HG03432 (cell line): ENCODE results near the gene CACNA2D2.

Experiments
- ATAC-seq: cut with Tn5 transposase; IDR thresholded peaks from one replicate; pipeline ENCODE4 v1.9.1; 2021; ENCODE audit warnings: mild to moderate bottlenecking, moderate library complexity; ENCODE audit not compliant: unreplicated experiment

Gene CACNA2D2

DNA sequence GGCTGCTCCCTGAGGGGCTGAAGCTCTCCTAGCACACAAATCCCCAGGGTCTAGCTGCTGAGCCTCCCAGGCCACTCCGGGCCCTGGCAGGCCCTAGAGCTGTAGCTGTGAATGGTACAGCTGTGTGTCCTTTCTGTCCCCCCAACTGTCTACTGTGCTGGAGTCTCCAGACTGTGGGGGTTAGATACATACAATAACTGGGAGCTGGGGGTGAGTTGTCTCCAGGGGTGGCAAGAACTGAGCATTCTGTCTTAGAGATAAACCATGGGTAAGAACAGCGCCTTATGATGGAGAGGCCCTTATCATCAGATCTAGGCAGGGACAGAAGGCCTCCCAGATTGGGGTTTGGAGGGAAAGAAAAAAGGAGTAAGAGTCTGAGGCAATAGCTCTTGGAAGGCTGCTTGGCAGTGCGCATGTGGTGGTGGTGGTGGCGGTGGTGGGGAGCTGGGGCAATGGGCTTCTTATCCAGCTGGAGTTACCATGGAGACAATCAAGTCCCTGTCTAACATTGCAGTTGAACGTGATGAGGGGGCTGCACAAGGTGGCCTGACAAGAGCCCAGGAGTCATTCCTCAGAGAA lies 149.2 kb downstream of the CACNA2D2 start:
- ATAC-seq: no peak

DNA sequence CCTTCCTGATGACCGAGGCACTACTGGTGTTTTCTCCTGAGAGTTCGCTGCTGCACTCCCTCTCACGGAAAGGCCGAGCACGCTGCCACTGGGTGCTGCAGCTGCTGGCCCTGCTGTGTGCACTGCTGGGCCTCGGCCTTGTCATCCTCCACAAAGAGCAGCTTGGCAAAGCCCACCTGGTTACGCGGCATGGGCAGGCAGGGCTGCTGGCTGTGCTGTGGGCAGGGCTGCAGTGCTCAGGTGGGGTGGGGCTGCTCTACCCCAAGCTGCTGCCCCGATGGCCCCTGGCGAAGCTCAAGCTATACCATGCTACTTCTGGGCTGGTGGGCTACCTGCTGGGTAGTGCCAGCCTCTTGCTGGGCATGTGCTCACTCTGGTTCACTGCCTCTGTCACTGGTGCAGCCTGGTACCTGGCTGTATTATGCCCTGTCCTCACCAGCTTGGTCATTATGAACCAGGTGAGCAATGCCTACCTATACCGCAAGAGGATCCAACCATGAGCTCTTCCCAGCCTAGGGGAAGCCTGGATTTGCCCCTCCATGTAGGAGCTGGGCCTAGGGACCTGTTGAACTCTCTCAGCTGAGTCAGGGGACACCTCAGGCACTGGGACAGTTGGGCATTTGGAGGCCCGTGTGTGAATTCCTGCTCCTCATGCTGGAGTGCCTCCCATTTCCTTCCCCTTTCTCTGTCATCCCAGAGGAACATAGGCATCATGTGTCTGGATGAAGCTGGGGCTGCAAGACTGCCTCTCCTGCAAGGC lies 150.0 kb downstream of the CACNA2D2 start:
- ATAC-seq: no peak

DNA sequence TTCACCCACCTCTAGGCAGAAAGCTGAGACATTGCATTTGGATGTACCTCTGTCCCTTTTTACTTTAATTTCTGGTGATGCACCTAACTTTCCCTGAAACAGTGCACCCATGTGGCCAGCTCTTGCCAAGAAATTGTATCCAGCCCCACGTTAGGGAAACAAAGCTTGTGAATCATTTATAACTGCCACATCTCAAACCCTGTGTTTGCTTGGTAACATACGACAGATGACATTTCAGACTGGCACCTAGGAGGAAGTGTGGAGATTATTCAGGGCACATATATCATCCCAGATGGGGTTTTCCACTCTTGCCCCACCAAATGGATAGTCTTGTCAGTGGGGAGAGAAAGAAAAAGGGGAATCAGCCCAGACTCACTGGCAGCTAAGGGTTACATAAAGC lies 150.7 kb downstream of the CACNA2D2 start:
- no peak for ATAC-seq

DNA sequence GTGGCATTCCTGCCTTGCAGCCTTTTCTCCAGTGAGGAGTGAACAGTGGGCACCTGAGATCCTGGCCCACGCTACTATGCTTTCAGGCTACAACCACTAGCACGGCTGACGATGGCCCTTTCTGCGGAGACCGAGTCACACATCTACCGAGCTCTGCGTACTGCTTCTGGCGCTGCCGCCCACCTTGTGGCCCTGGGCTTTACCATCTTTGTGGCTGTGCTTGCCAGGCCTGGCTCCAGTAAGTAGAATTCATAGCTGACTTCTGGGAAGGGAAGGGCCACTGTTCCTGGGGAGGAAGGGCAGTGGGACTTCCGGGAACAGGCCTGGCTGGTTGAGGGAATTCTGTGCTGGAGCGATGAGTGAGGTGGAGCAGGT lies 152.1 kb downstream of the CACNA2D2 start:
- peak; percentile 1 for ATAC-seq

DNA sequence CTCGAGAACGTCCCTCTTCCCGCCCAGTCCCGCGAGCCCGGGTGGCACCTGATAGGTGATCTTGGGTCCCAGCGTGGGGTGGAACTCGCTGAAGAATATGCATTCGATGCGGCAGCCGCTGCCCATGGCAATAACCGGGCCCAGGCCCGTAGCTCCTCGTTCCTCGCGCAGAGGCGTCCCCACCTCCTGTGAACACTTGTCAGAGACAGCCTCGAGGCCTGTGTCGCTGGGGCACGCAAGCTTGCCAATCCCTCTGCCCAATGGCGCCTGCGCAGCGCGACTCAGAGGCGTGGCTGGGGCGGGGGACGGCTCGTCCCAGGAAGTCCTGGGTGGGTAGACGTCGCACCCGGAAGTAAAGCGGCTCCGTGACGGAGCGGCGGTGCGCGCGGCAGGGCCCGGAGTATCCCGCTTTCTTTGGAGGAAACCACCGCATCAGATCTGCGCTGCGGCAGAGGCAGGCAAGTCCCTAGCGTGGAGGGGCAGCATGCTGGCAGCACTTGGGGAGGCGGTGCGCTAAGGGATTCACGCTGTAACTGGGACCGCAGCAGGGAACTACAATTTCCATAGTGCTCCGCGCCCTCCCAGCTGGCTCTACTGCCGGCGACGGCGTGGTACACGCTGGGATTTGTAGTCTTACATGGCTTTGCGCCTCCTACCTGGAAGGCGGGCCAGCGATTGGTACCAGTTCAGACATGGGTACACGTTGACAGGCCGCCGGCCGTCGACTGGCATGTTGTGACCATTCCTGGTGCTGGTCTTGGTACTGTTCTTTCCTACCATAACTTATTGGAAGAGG lies 152.7 kb downstream of the CACNA2D2 start, which contains the start of the genes CYB561D2 and NPRL2:
TSS of gene CYB561D2 (plus strand) at position 336 of the 796 bp plus-strand sequence. CDS start 572 bp downstream, outside the sequence.
TSS of gene NPRL2 (minus strand) at position 249 of the 796 bp plus-strand sequence. CDS start at position 126, 123 bp downstream.
- ATAC-seq: peak; percentile 84

DNA sequence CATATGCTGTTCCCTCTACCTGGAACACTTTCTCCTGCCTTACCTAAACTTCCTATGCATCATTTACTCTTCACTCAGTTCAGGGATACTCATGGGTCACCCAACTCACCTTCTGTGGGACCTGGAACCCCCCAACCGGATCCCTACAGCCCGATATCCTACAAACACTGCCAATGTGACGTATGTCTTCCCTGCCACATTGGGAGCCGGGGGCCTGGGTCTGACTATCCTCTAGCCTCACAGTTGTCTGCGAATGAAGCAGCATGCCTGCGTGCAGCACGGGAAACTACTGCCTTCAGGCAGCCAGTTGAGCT lies 153.3 kb downstream of the CACNA2D2 start:
- no peak for ATAC-seq

DNA sequence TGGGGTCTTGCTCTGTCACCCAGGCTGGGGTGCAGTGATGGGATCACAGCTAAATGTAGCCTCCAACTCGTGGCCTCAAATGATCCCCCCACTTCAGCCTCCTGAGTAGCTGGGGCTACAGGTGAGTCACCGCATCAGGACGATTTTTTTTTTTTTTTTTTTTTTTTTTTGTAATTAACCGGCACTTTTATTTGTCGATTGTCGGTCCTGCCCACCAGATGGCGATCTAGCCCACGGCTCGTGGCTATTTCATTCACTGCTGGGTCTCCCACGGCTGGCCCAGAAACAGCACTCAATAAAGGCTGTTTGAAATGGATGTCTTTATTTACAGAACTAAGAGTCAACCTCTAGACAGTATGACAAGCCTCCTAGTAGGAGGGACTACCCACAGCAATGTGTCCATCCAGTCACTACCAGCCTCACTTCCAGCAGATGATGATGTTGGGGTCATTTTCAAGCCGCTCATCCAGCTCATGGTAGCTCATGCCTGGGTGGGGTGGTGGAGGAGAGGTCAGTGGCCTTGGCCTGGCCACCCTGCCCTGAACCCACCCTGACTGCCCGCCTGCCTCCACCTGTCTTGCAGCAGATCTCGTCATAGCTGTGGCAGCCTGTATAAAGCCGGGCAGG lies 156.1 kb downstream of the CACNA2D2 start:
- ATAC-seq: no peak

DNA sequence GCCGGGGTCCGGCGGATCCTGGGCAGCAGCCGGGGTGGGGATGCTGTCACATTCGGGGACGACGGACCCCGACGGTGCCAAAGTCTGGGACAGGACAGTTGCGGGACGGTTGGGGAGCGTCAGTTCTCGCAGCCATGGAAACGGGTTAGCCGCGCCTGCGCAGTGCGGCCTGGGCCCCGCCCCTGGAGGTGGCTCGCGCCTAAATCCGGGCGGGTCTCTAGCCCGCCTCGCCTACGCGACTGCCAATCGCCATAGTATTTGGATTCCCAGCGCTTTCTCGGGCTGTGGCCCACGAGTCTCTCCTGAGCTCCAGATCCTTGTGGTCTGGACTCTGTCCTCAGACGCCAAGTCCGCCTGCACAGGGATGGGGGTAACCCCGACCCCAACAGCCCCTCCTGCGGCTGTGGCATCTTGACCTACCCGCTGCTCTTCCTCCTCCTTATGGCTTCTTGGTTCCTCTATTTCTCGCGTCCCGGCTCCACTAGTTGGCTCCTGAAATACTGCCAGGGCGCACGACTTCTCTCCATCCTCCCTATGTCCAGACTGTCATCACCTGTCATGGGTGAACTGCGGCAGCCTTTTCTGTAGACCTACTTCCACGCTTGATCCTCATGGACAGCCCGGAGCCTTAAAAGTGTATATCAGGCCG lies 157.7 kb downstream of the CACNA2D2 start, which contains the start of gene ZMYND10:
TSS of gene ZMYND10 (minus strand) at position 147 of the 649 bp plus-strand sequence. CDS start 153 bp downstream, outside the sequence.
- ATAC-seq: no peak

DNA sequence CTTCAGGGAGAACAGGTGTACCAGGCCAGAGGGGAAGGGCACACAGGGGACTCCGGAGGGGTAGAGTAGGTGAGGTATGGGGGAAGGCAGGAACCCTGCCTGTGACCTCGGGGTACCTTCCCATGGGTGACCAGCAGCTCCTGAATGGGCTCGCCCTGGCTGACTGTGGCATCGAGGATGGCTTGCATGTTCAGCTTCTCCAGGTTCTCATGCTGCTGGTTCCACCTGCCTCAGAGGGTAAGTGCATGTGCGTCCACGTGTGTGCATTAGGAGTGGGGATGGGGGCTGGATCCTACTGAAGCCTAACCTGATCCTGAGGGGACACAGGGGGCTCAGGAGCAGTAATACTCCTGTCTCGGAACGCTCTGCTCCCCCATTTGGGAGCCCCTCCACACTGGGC lies 158.4 kb downstream of the CACNA2D2 start:
- ATAC-seq: no peak

DNA sequence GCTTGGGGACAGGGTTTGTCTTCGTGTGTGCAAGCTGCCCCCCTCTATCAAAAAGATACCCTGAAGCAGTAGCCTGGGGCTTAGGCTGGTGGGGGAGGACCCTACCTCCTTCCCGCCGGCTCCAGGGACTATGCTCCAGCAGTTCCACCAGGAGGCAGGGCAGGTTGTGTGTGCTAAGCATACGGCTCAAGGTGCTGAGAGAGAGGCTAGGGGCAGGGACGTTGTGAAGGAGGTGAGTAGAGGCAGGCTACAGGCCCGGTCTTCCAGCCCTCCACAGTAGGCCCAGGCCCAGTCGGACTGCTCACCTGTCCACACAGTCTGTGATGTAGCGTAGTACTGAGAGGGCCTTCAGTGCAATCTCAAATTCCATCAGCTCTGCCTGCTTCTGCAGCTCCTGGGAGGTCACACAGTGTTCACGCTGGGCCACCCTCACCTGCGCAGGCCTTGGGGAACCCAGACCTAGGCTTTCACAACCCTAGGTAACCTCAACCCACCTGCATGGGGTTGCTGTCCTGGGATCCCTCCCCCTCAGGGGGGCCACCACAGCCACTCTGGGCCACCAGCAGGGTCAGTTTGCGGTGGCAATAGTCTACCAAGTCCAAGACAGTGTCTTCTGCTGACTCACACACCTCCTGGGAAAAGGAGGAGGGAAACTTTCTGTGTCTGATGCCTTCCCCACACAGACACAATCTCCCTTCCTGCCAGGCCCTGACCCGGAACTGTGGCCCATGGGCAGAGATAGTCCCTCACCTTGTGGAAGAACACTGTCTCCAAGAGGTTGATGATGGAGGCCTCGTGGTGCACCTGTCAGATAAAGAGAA lies 160.4 kb downstream of the CACNA2D2 start:
- ATAC-seq: no peak

DNA sequence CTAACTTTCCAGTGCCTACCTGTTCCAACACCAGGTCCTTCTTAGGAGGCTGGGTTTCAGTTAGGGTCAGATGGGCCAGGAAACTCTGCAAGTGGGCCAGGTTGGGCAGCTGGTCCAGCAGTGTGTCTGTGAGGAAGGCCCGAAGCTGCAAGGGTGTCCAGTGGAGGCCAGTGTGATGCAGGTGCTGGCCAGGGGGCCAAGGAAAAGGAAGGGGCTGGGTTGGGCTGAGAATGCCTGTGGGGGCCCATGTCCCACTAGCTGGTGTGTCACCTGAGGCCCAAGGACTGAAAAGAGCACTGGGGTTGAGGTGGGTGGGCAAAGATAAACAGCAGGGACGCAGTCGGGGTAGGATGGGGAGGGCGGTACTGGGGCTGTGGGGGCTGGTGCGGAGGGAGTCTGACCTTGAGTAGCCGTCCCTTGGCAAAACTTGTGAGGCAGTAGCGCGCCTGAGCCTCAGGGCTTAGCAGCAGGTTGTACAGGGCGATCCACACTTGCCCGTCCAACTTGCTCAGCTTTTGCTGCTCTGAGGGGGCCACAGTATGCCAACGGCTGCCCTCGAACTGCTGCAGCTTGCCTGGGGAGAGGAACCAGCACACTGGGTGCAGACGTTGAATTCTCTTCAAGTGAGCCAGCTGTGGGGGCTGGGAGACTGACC lies 161.3 kb downstream of the CACNA2D2 start:
- no peak for ATAC-seq

DNA sequence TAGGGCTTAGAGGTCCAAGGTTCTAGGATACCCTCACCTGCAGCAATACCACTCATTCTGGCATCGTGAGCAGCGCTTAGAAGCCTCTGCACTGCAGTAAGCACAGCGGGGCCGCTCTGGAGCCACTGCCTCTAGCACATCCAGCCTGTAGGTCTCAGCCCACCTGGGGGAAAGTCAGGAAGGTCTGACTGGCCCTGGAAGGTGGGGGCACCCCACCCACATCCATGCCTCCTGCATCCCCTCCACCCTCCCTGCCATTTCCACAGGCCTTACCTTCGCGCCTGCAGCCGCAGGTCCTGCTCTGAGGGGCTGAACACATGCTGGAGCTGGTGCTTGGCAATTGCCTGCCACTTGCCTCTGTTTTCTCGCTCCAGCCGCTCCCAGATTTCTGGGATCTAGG lies 161.9 kb downstream of the CACNA2D2 start:
- no peak for ATAC-seq

DNA sequence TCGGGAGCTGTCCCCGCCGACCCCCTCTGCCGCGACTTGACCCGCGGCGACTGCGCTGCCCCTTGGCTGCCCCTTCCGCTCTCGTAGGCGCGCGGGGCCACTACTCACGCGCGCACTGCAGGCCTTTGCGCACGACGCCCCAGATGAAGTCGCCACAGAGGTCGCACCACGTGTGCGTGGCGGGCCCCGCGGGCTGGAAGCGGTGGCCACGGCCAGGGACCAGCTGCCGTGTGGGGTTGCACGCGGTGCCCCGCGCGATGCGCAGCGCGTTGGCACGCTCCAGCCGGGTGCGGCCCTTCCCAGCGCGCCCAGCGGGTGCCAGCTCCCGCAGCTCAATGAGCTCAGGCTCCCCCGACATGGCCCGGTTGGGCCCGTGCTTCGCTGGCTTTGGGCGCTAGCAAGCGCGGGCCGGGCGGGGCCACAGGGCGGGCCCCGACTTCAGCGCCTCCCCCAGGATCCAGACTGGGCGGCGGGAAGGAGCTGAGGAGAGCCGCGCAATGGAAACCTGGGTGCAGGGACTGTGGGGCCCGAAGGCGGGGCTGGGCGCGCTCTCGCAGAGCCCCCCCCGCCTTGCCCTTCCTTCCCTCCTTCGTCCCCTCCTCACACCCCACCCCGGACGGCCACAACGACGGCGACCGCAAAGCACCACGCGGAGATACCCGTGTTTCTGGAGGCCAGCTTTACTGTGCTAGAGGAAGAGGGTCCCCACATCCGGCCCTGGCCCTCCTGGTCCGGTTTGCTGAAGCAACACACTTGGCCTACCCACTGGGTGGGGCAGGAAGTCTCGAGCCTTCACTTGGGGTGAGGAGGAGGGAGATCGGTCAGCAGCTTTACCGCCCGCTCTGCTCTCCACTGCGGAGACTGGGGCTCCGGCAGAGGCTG lies 162.7 kb downstream of the CACNA2D2 start, which contains the start of gene RASSF1:
TSS of gene RASSF1 (minus strand) at position 389 of the 882 bp plus-strand sequence. CDS start at position 358, 31 bp downstream.
- ATAC-seq: peak; percentile 20

DNA sequence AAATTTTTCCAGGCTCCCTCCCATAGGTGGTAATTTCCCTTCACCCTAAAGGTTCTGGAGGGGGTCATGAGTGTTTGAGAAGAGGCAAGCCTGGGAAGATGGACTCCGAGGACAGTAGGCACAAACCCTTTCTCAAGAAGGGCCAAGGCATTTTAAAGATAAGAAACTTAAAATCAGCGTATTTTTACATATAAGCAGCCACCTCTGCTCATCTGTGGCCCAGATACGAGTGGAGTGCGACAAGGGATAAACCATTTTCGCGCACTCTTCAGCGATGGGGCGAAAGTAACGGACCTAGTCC lies 163.3 kb downstream of the CACNA2D2 start:
- no peak for ATAC-seq

DNA sequence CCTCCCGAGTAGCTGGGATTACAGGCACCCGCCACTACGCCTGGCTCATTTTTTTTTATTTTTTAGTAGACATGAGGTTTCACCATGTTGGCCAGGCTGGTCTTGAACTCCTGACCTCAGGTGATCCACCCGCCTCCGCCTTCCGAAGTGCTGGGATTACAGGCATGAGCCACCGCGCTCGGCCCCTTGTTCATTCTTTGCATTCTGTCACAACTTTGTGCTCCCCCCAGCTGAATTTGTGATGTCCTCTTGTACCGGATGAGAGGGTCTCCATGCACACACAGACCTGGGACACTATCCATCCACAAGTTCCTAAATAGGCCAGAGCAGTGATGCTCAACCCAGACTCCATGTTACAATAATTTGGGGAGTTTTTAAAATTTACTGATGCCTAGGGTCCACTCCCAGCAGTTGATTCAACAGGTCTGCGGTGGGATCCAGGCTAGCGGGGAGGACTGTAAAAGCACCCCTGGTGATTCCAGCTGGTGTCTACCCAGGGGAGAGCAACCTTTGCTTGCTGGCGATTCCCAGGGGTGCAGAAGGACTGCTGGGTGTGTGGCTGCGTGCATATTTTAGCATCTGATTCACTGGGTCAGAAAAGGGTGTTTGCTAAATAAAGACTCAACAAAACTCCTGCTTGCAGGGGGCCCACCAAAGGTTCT lies 163.8 kb downstream of the CACNA2D2 start:
- no peak for ATAC-seq

DNA sequence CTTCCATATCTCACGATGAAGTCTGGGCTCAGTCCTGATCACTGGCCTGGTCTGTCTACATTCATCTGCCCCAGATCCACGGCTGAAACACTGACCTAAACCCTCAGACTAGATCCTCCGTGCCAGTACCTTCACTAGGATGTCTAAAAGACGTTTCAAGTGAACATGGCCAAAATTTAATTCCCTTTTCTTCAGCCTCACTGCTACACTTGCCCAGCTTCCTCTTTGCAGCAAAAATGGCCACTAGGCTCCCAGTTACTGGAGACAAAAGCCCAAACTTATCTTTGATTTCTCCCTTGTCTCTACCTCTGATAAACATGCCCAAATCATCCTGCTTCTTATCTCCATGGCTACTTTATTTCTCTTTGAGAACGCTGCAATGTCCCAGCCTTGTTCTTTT lies 164.5 kb downstream of the CACNA2D2 start:
- ATAC-seq: no peak

DNA sequence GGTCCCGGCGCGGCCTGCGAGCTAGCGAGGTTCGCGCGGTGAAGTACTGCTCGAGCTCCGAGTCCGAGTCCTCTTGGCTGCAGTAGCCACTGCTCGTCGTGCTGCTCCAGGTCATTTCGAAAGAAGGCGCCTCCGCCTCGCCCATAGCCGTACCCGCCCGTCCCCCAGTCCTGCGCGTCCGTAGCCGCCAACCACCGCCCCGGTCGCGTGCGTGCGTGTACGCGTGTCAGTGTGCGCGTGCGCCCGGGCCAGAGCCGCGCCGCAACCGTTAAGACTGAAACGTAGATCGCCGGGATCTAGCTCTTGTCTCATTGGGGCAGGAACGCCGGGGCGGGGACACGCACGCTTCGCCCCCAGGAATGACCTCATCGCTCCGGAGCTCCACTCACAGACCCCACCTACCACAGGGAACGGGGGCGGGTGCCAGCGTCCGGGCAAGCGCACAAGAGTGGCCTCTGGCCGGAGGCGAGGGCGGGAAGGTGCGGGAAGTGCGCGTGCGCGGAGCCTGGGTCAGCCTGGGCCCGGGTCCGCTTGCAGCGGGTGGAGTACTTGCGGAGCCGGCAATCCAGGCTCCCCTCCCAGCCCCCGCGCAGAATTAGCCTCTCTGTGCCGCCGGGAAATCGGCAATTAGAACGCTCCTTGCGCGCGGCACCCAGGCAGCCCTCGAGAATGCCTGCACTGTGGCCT lies 166.1 kb downstream of the CACNA2D2 start:
- ATAC-seq: peak; percentile 76
